A549 (cell line): ENCODE results near the gene FBXW2.

Experiments used
- CTCF ChIP-seq: fragments of >200 bp; sonication (Bioruptor Twin); formaldehyde crosslinking; IDR thresholded peaks from 3 replicates; pipeline ENCODE4 v1.5.1; 2016
- ELK1 ChIP-seq: fragments of 150-350 bp; IDR thresholded peaks from 2 replicates; pipeline ENCODE4 v1.6.1; 2014; ENCODE audit warnings: low read depth, mild to moderate bottlenecking, low read length
- HDAC2 ChIP-seq: fragments of 200-600 bp; sonication (generic); IDR thresholded peaks from 2 replicates; pipeline ENCODE4 v1.6.1; 2016
- HOXA7 ChIP-seq: fragments of 250-450 bp; sonication (Bioruptor Pico); IDR thresholded peaks from 2 replicates; pipeline ENCODE4 v1.5.0; 2020; ENCODE audit warnings: mild to moderate bottlenecking, moderate library complexity
- JUN ChIP-seq, 2 experiments: fragments of >200 bp; sonication (Bioruptor Twin); formaldehyde crosslinking; IDR thresholded peaks; 2 replicates in 1 of 2; 3 replicates in 1 of 2; pipeline ENCODE4 v1.6.1; 2016 to 2017
- KDM5A ChIP-seq: fragments of 200-600 bp; sonication (generic); IDR thresholded peaks from 2 replicates; pipeline ENCODE4 v1.6.1; 2016; ENCODE audit warnings: antibody characterized with exemption, mild to moderate bottlenecking
- MAZ ChIP-seq: fragments of 150-350 bp; IDR thresholded peaks from 2 replicates; pipeline ENCODE4 v1.6.1; 2014; ENCODE audit warnings: antibody characterized with exemption, low read depth, low read length, borderline replicate concordance
- MYC ChIP-seq: IDR thresholded peaks from 2 replicates; pipeline ENCODE4 v1.6.1; 2012; ENCODE audit warnings: mild to moderate bottlenecking, inconsistent platforms, low read length, improper control_type of control experiment, borderline replicate concordance
- PBX3 ChIP-seq: IDR thresholded peaks from 2 replicates; pipeline ENCODE4 v1.6.1; 2012
- PHF8 ChIP-seq: fragments of 200-600 bp; sonication (generic); IDR thresholded peaks from 2 replicates; pipeline ENCODE4 v1.6.1; 2016; ENCODE audit warnings: low read depth, mild to moderate bottlenecking, antibody characterized with exemption, moderate library complexity, borderline replicate concordance
- POLR2A ChIP-seq: IDR thresholded peaks from 2 replicates; pipeline ENCODE4 v1.6.1; 2012; ENCODE audit warnings: mild to moderate bottlenecking, low read length

- TF ChIP-seq MYC = no peak
- TF ChIP-seq ELK1 = no peak
- no peak for TF ChIP-seq PHF8
- no peak for TF ChIP-seq CTCF
- TF ChIP-seq POLR2A = no peak
- no peak for TF ChIP-seq MAZ
- no peak for TF ChIP-seq JUN (IDR thresholded peaks at IDR 0.05)
- TF ChIP-seq PBX3 = no peak
- TF ChIP-seq KDM5A = no peak
- no peak for TF ChIP-seq HDAC2
- no peak for TF ChIP-seq HOXA7 (CRISPR knock-in tag)
These were observed 74.9 kb downstream of the FBXW2 start for GRCh38 chr9:120718316-120718715.
